Transverse colon (tissue), 4 donors: ENCODE results near the gene FANK1. TPM values are rescaled to one million over a fixed set of nuclear protein-coding genes. Genes with fewer than 3 reads are reported as not detected.

Source experiments
- DNase-seq: peaks from one replicate; pipeline ENCODE4 v3.0.0-alpha.2; 2019
- H3K27ac ChIP-seq, 4 donors: fragments of 200-600 bp; sonication (generic); 2 replicates each; pipeline ENCODE4 v1.5.1; 2016 to 2018; ENCODE audit warnings: inconsistent platforms in 4 of 4
- H3K27me3 ChIP-seq: fragments of 200-600 bp; sonication (generic); 2 replicates; pipeline ENCODE4 v1.5.1; 2017; ENCODE audit warnings: inconsistent platforms
- H3K36me3 ChIP-seq, 4 donors: fragments of 200-600 bp; sonication (generic); 2 replicates each; pipeline ENCODE4 v1.5.1; 2017 to 2019; ENCODE audit warnings: inconsistent platforms in 4 of 4
- H3K4me1 ChIP-seq, 4 donors: fragments of 200-600 bp; sonication (generic); 2 replicates each; pipeline ENCODE4 v1.5.1; 2017 to 2020; ENCODE audit warnings: inconsistent platforms in 4 of 4
- H3K4me3 ChIP-seq, 4 donors: fragments of 200-600 bp; sonication (generic); 1 replicate in 1 of 4; 2 replicates in 3 of 4; pipeline versions ENCODE4 v1.5.1 to v1.6.1; 2017 to 2019; ENCODE audit warnings: inconsistent platforms in 4 of 4
- H3K9me3 ChIP-seq, 2 donors: fragments of 200-600 bp; sonication (generic); 2 replicates each; pipeline ENCODE4 v1.5.1; 2017 to 2019; ENCODE audit warnings: inconsistent platforms in 2 of 2
- EP300 ChIP-seq: sonication (generic); formaldehyde crosslinking; IDR thresholded peaks from one replicate; pipeline ENCODE4 v1.6.1; 2017; ENCODE audit warnings: antibody characterized with exemption, low read depth
- POLR2A ChIP-seq: fragments of 450-650 bp; IDR thresholded peaks from one replicate; pipeline ENCODE4 v1.6.1; 2016; ENCODE audit warnings: antibody characterized with exemption, mild to moderate bottlenecking, moderate library complexity
- POLR2AphosphoS5 ChIP-seq, 3 donors: sonication (generic); formaldehyde crosslinking; IDR thresholded peaks; one replicate each; pipeline ENCODE4 v1.6.1; 2016; ENCODE audit warnings: antibody characterized with exemption in 3 of 3
- WGBS, 2 donors: methylation state at CpG; one replicate each; pipeline ENCODE4 v1.1.5; 2018; ENCODE audit warnings: low coverage in 1 of 2; 5-methylcytosine and 5-hydroxymethylcytosine counted together
- in situ Hi-C, 4 donors: fragments of 200-750 bp; cut with MboI; loops; one replicate each; pipeline versions ENCODE4 v1.15.0 to v1.15.1; 2017; ENCODE audit warnings: low sequenced_read_pairs in 3 of 4, low pct_ligation_motif_present in 1 of 4, low pct_unique_long_range_greater_than_20kb in 1 of 4
- intact Hi-C: fragments of 100-400 bp; cut with DNase I; formaldehyde crosslinking; loops from one replicate; pipeline ENCODE4 v1.15.1; 2023; ENCODE audit warnings: low total_unique reads
- total RNA-seq, 4 donors: library from RNA; depleted of rRNA; stranded (reverse); fragments of >200 nt; gene quantifications; one replicate each; pipeline ENCODE4 v1.1.0, GENCODE V29; 2016
- TF ChIP-seq, protein P1 (sequence below), 5 experiments: fragments of 200-600 bp in 3 of 5; fragments of 450-650 bp in 2 of 5; sonication (generic) in 3 of 5; IDR thresholded peaks; 1 replicate in 2 of 5; 2 replicates in 3 of 5; pipeline ENCODE4 v1.5.1; 2016 to 2017; ENCODE audit warnings: antibody characterized with exemption in 5 of 5, inconsistent platforms in 3 of 5, mild to moderate bottlenecking in 2 of 5, moderate library complexity in 1 of 5

The FANK1 gene
- total RNA-seq, 4 donors from 2014 or later: 3.4 to 7.5 (median 5.7) TPM

DNA sequence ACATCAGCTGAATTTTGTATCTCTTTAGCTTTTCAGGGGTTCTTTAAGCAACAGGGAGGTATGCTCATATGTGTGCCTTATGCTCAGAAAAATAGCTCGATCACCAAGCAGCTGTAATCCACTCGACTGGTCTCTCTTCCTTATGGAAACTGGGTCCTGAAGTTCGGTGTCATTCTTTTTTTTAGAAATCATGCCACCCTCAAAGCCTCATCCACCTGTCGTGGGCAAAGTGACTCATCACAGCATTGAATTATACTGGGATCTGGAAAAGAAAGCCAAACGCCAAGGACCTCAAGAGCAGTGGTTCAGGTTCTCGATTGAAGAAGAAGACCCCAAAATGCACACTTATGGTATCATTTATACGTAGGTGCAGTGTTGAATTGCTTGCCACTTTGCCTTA is 83.6 kb downstream of the FANK1 start:
- in situ Hi-C loops (loop anchor here (10.0 to 25.0 kb wide), 3 partner anchors 407 to 782 kb away; partner anchors contain the start of gene ADAM12 (in 3 of the 4)), intact Hi-C loops (loop anchor here (10.0 kb wide), 1 partner anchor 765 kb away; no protein-coding TSS in a partner anchor)
- no peak overlapping the region for H3K4me3 ChIP-seq
- H3K9me3 ChIP-seq: no peaks in the 10 kb centered on the region
- 72 to 90% methylated on average over 2 to 7 of the region's 7 CpGs for WGBS, 2 donors
- no peaks in the 10 kb centered on the region for H3K27me3 ChIP-seq
- DNase-seq: no peak
- no peak overlapping the region for H3K27ac ChIP-seq
- no peaks in the 10 kb centered on the region for H3K4me1 ChIP-seq
- TF ChIP-seq POLR2A (no peak), POLR2AphosphoS5 (IDR thresholded peaks at IDR 0.05) (no peak), EP300 (no peak)
- no peaks in the 10 kb centered on the region for H3K36me3 ChIP-seq

DNA sequence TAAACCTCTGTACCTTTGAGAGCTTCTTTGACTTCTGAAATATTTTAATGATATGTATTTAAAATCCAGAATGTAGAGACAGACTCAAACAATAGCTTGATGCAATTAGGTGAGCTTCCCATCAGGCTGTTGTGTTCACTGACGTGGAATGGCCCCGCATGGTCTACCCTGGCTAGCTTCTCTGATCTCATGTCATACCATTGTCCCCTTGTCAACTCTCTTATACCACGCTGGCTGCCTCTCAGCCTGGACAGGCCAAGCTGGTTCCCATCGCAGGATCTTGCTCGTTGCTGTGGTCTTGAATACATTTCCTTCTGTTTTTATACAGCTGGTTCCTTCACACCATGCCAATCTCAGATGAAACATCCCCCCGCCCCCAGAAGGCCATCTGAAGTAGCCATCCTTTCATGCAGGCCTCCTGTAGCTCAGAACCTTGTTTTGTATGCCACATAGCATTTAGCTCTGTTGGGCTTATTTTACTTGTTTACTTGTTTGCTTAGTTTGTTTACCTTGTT is 84.2 kb downstream of the FANK1 start:
- Histone ChIP-seq H3K27ac (no peak overlapping the region), H3K27me3 (no peaks in the 10 kb centered on the region), H3K36me3 (no peaks in the 10 kb centered on the region), H3K4me3 (no peak overlapping the region), H3K9me3 (no peaks in the 10 kb centered on the region), H3K4me1 (no peaks in the 10 kb centered on the region)
- WGBS, 2 donors: 70 to 80% methylated on average over 2 to 6 of the region's 6 CpGs
- TF ChIP-seq POLR2A: no peak
- TF ChIP-seq, protein P1, sequence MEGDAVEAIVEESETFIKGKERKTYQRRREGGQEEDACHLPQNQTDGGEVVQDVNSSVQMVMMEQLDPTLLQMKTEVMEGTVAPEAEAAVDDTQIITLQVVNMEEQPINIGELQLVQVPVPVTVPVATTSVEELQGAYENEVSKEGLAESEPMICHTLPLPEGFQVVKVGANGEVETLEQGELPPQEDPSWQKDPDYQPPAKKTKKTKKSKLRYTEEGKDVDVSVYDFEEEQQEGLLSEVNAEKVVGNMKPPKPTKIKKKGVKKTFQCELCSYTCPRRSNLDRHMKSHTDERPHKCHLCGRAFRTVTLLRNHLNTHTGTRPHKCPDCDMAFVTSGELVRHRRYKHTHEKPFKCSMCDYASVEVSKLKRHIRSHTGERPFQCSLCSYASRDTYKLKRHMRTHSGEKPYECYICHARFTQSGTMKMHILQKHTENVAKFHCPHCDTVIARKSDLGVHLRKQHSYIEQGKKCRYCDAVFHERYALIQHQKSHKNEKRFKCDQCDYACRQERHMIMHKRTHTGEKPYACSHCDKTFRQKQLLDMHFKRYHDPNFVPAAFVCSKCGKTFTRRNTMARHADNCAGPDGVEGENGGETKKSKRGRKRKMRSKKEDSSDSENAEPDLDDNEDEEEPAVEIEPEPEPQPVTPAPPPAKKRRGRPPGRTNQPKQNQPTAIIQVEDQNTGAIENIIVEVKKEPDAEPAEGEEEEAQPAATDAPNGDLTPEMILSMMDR (IDR thresholded peaks at IDR 0.05): no peak
- no peak for TF ChIP-seq EP300
- no peak for TF ChIP-seq POLR2AphosphoS5 (IDR thresholded peaks at IDR 0.05)
- DNase-seq: no peak
- intact Hi-C loops (loop anchor here (10.0 kb wide), 1 partner anchor 764 kb away; no protein-coding TSS in a partner anchor), in situ Hi-C loops (loop anchor here in 3 of 4 donors (10.0 to 25.0 kb wide), 3 partner anchors 407 to 782 kb away; partner anchors contain the start of gene ADAM12 (in 3 of the 3))

DNA sequence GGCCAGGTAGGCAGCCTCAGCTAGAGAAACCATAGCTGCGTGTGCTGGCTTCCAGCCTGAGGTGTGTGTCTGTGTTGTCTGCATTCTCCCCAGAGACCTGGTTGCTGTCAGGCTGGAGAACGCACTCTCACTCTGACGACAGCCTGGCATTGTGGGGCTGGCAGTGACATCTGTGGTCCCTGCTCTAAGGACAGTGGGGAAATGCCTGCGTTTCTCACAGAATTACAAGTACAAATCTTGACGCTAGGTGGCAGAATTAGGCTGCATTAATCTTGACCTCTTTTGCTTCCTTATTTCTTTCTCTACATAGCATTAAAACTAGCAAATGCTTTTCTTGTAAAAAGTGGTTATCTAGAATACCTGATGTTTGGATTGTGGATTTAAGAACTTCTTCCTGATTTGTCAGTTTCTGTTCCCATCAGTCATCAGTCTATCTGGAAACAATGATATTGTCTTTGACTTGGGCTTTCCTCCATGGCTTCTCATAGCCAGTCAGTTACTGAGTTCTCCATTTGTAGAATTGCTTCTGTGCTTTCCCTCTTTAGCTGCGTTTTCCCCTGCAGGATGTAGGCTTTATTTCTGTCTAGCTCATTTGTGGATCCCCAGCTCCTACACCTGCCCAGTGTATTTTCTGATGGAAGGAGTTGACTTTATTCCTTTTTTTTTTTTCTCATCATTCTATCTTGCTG is 86.0 kb downstream of the FANK1 start:
- Histone ChIP-seq H3K9me3 (no peaks in the 10 kb centered on the region), H3K27me3 (no peaks in the 10 kb centered on the region), H3K4me1 (no peaks in the 10 kb centered on the region), H3K4me3 (no peak overlapping the region), H3K36me3 (no peaks in the 10 kb centered on the region), H3K27ac (no peak overlapping the region)
- in situ Hi-C loops: loop anchor here in 3 of 4 donors (10.0 to 25.0 kb wide), 3 partner anchors 405 to 780 kb away; partner anchors contain the start of gene ADAM12 (in 3 of the 3)
- DNase-seq: peak; percentile 17
- intact Hi-C loops: loop anchor here (10.0 kb wide), 1 partner anchor 762 kb away; no protein-coding TSS in a partner anchor
- TF ChIP-seq, protein P1 (IDR thresholded peaks at IDR 0.05): peak; percentile 63 to 76 (median 66)
- TF ChIP-seq EP300 (no peak), POLR2A (no peak)
- WGBS, 2 donors: 8 to 13% methylated on average over 3 to 6 of the region's 6 CpGs

DNA sequence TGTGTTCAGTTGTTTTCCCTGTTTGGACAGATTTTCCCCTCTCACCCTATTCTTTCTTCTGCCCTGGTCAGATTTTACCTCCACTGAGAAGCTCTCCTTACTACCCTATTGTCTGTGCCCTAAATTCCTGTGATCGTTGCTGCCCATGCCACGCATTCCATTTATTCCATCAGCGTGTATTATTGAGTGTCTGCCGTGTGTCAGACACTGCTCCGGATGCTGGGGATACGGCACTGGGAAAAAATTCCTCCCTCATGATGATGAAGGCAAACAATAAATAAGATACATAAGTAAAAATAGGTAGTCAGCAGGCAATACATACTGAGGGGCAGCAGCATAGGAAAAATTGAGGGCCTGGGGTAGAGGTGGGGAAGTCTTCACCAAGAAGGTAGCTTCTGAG is 86.8 kb downstream of the FANK1 start:
- no peaks in the 10 kb centered on the region for H3K4me1 ChIP-seq
- 86 to 98% methylated on average over 5 to 6 of the region's 6 CpGs for WGBS, 2 donors
- in situ Hi-C loops: loop anchor here in 3 of 4 donors (10.0 to 25.0 kb wide), 3 partner anchors 404 to 779 kb away; partner anchors contain the start of gene ADAM12 (in 3 of the 3)

DNA sequence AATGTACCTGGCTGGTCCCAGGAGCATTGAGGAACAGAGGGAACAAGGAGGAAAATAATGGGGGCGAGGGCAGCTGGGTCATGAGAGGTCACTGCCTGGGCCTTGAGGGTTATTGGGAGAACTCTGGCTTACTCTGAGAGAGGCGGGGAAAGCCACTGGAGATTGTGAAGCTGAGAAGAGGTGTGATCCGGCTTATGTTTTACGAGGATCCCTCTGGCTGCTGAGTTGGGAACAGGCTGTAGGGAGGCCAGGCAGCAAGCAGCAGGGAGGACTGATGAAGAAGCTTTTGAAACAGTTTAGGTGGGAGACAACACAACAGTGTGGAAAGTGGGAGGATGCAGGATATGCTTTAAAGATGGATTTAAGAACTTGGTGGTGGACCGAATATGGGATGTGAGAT is 87.3 kb downstream of the FANK1 start:
- Histone ChIP-seq H3K9me3 (no peaks in the 10 kb centered on the region), H3K27me3 (no peaks in the 10 kb centered on the region), H3K4me3 (no peak overlapping the region), H3K4me1 (no peaks in the 10 kb centered on the region), H3K27ac (no peak overlapping the region), H3K36me3 (no peaks in the 10 kb centered on the region)
- TF ChIP-seq POLR2AphosphoS5 (IDR thresholded peaks at IDR 0.05) (no peak), EP300 (no peak), POLR2A (no peak)
- TF ChIP-seq, protein P1 (IDR thresholded peaks at IDR 0.05): no peak
- 70 to 96% methylated on average over 4 to 5 of the region's 5 CpGs for WGBS, 2 donors
- intact Hi-C loops (loop anchor here (10.0 kb wide), 1 partner anchor 761 kb away; no protein-coding TSS in a partner anchor), in situ Hi-C loops (loop anchor here in 3 of 4 donors (10.0 to 25.0 kb wide), 3 partner anchors 404 to 779 kb away; partner anchors contain the start of gene ADAM12 (in 3 of the 3))
- DNase-seq: no peak

More for the DNA sequence above, 86.8 kb downstream of the FANK1 start:
- intact Hi-C loops: loop anchor here (10.0 kb wide), 1 partner anchor 762 kb away; no protein-coding TSS in a partner anchor
- no peak for DNase-seq
- no peaks in the 10 kb centered on the region for H3K27me3 ChIP-seq
- no peaks in the 10 kb centered on the region for H3K36me3 ChIP-seq
- TF ChIP-seq EP300: no peak
- H3K27ac ChIP-seq: no peak overlapping the region
- no peak overlapping the region for H3K4me3 ChIP-seq
- H3K9me3 ChIP-seq: no peaks in the 10 kb centered on the region
